Left renal pelvis (tissue), 4 donors: ENCODE measurements around the gene TUBB4B. TPM values are rescaled to one million over a fixed set of nuclear protein-coding genes. Genes with fewer than 3 reads are reported as not detected.

Experiments
- DNase-seq, 4 donors: peaks; one replicate each; pipeline ENCODE4 v3.0.0-alpha.2; 2013; ENCODE audit warnings: low read depth in 4 of 4, low spot score in 3 of 4
- polyA plus RNA-seq, 4 donors: library from polyadenylated mRNA; unstranded; fragments of 120-200 nt; gene quantifications; one replicate each; pipeline ENCODE4 v1.2.1, GENCODE V29; 2013; ENCODE audit not compliant: insufficient read length in 4 of 4

TUBB4B gene
- polyA plus RNA-seq, 4 donors: 149 to 396 (median 315) TPM

GRCh38 chr9:137211532-137211931, 29.6 kb upstream of the TUBB4B start:
- no peak for DNase-seq

- no peak for DNase-seq
These were observed 28.6 kb upstream of the TUBB4B start for GRCh38 chr9:137212520-137212919.

DNA sequence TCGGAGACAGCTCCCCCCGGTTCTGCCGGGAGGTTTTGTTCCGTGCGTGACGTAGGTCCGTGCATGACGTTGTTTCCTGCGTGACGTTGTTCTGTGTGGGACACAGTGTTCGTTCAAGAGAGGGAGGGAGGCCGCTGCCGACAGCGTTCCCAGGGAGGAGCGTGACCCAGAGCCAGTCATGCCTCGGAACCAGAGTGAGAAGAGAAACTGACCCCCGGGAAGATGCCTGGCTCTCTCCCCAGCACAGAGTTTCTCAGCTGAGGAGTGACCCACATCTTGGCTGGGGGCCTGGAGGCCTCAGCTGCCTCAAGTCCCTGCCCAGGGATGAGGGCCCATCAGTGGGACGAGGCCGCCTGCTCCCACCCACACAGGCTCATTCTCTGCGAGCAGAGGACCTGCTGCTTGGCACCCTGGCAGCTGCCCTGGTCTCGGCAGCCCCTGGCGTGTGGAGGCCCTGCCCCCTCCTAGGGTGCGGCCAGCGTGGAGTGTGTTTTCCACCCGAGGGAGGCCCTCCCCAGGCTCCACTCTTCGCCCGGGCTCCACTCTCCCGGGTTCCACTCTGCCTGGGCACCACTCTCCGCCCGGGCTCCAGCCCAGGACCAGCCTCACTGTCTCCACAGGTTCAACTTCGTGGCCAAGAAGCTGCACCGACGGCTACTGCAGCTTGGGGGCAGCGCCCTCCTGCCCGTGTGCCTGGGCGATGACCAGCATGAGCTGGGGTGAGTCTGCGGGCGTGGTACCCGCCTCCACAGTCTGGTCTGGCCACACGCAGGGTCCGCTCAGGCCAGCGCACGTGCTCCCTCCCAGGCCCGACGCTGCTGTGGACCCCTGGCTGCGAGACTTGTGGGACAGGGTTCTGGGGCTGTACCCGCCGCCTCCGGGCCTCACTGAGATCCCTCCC, 27.7 kb upstream of the TUBB4B start:
- no peak for DNase-seq

GRCh38 chr9:137214620-137215019, 26.5 kb upstream of the TUBB4B start:
- no peak for DNase-seq

- DNase-seq: no peak
These were observed 25.7 kb upstream of the TUBB4B start for GRCh38 chr9:137215196-137215986.

DNA sequence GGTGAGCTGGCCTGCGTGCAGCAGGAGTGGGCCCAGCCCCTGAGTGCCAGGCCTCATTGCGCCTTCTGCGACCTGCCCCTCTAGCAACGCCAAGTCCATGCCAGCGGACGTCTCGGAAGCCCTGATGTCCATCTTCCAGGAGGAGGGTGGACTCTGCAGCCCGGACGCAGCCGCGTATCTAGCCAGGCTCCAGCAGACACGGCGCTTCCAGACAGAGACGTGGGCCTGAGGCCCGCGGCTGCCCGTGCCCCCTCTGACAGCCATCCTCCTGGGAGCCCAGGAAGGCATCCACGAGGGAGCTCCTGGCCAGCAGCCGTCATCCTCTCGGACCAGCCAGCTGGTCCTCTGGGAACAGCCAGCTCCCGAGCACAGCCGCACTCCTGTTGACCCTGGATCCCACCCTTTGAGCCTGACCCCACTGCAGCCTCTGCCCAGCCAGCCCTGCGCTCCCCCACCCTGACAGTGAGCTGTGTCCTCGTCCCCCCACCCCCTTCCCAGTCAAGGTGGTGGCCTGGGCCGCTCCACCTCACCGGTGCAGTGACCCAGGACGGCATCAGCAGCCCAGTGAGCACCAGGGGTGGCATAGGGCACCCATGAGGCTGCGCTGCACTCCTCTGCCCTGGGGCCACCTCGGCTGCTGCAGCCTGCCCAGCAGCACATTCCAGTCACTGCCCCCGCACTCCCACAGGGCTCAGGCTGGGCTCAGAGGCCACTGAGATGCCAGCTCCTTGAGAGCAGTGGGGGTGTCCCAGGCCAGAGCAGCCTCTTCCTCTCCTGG, 24.7 kb upstream of the TUBB4B start:
- no peak for DNase-seq

DNA sequence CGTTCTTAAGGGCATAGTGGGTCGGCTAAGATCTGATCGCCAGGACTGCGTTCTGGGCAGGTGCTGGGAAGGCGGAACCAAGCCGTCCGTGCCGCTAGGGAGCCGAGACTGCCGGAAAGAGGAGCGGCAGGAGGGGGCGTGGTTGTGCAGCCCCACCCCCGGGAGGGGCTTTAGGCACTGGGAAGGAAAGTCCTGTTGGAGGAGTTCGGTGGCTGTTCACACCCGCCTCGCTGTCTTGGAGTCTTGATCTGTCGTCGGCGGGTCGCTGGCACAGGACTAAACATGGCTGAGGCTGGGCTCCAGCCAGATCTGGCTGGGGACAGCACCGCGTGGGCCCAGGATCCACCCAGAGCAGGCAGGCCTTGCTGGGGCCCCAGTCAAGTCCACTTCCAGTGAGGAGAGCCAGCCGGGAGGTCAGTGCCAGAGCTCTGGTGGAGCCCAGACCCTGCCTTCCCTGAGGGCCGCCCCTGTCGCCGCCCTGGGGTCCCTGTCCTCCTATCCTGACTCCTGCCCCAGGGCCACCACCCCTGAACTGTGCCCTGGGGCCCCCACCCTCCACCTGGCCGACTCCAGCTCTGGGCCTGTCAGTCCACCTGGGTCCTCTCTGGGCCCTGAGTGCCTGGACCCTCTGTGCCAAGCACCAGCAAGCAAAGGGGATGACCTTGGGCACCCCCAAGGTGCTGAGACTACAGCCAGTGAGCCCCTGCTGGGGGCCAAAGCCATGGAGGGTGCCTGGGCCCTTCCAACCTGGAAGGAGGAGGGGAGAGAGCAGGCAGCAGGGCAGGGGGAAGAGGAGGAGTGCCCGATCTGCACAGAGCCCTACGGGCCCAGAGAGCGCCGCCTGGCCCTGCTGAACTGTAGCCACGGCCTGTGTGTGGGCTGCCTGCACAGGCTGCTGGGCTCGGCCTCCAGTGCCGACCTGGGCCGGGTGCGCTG, 23.5 kb upstream of the TUBB4B start:
- DNase-seq: no peak

DNA sequence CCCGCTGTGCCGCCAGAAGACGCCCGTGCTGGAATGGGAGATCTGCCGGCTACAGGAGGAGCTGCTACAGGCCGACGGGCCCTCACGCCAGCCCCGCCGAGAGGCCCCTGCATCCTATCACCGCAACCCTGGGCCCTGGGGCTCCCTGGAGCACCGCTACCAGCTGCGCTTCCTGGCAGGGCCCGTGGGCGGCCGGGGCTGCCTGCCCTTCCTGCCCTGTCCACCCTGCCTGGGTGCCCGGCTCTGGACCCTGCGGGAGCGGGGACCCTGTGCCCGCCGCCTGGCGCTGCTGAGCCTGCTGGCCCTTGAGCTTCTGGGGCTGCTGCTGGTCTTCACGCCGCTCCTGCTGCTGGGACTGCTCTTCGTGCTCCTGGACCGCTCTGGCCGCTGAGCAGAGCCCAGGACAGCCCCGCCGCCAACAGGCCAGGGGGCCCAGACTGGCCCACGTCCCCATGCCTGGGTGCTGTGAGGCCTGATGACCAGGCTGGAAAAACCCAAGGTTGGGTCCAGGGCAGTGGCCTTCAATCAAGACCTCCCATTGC, 22.8 kb upstream of the TUBB4B start:
- DNase-seq: no peak

- DNase-seq: no peak
These were observed 22.3 kb upstream of the TUBB4B start for GRCh38 chr9:137218754-137219271.

DNA sequence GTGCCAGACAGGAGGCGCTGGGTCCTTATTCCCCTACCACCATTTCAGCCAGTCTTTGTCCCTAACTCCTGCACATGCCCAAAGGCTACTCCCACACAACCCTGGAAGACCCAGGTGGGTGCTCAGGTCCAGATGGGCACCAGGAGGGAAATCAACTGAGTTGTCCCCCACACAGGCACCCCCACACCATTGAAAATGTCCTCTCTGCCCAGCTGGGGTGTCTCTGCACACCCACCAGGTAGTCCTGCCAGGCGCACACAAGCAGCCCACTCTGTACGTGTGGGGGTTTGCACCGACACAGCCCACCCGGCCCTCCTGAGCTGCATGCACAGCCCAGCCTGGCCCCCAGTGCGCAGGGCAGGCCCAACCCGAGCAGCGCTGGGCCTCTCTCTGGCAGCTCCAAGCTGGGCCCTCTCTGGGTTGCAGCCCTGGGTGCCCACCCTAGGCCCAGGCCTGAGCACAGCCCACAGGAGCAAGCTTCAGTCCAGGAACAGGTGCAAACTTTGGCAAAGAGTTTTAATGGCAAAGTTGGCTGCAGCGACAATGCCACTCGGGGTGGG, 21.2 kb upstream of the TUBB4B start:
- DNase-seq: no peak

DNA sequence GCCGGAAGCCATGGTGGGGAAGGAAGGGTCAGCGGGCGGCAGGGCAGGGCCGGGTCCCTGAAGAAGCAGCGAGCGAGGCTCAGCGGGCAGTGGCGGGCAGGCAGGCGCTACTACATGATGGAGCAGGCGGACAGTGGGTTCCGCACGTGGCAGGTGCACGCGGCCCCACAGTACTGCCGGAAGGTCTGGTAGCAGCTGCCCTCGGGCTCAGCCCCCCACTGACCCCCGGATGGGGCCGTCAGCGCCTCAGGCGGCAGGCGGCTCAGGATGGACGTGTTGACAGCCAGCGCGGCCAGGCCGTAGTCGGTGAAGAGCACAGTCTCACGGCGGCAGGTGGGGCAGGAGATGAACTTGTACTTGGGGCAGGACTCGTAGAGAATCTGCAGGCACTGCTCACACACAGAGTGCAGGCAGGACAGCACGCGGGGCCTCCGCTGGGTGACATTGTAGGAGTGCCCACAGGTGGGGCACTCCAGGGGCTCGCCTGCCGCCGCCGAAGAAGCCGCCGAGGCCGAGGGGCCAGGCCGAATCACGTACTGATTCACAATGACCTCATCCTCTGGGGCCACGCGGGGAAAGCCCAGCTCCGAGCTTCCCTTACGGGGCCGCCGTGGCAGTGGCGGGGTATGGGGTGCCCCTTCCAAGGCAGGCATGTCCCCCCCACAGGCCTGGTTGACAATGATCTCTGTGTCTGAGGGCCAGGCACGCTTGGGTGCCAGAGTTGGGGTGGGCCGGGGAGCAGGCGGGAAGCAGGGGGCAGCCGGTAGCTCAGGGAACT, 20.6 kb upstream of the TUBB4B start:
- DNase-seq: no peak

- DNase-seq: no peak
These were observed 20.0 kb upstream of the TUBB4B start for GRCh38 chr9:137221095-137221505.

- DNase-seq: no peak
These were observed 19.5 kb upstream of the TUBB4B start for GRCh38 chr9:137221506-137222111.

- DNase-seq: no peak
These were observed 18.7 kb upstream of the TUBB4B start, which contains the start of gene RNF208 for GRCh38 chr9:137222190-137223077. RNF208 (minus strand) TSS chr9:137222240; CDS start chr9:137221212, 1,028 bp downstream.

GRCh38 chr9:137223078-137223970, 17.8 kb upstream of the TUBB4B start:
- DNase-seq: peak; percentile 90 to 95 (median 94)
